Hematopoietic multipotent progenitor cell (in vitro differentiated cells): Measurements from ENCODE around the gene NOL6. TPM values are rescaled to one million over a fixed set of nuclear protein-coding genes. Genes with fewer than 3 reads are reported as not detected.
"Not testable (repeated sequence)": the region's sequence is repeated elsewhere in the genome, so short reads cannot be mapped to it uniquely, and the experiment has no call there.

Experiments used
- DNase-seq, 3 donors: peaks; one replicate each; pipeline ENCODE4 v3.0.0-alpha.2; 2011 to 2015; ENCODE audit warnings: low read depth in 2 of 3, low spot score in 2 of 3
- total RNA-seq: library from RNA; depleted of rRNA; stranded (reverse); fragments of >200 nt; gene quantifications from one replicate; pipeline ENCODE4 v1.2.3, GENCODE V29; 2012

The NOL6 gene
- total RNA-seq, 1 donor: 31.0 TPM

DNA sequence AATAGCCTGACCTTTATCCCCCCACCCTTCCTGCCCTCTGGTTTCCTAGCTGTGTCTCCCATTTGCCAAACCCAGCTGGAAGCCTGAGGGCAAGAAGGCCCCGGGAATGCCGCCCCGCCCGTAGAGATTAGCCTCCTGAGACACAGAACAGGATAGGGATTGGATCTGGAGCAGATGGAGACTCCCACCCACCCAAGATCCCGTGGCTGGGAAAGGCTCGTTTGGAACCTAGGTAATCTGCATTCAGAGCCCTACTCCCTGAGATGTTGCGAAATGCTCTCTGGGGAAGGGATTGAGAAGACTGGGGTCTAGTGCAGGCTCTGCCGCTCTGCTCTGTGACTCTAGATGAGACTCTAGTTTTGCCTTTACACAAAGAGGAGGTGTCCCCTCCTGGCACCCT lies 37.3 kb downstream of the NOL6 start:
- no peak for DNase-seq

- no peak for DNase-seq
Measured at GRCh38 chr9:33435821-33436277, 37.9 kb downstream of the NOL6 start.

GRCh38 chr9:33434317-33435105 lies 39.2 kb downstream of the NOL6 start:
- no peak for DNase-seq

DNA sequence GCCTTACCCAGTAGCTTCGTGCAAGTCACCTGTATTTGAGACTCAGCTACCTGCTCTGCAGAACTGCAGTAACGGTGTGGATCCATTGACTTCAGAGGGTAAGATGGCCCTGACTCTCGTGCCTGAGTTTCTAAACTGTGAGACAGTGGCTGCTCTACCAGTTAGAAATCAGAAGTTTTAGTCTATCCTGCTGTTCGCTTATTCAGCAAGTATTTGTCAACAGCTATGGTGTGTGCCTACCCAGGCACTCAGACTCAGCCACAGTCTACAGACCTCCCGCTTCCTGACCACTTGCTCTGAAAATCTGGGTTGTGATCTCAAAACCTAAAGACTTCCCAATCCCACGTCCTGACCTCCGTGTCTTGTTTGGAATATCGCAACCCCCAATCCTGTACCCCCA lies 39.9 kb downstream of the NOL6 start:
- DNase-seq: no peak

GRCh38 chr9:33431420-33431819 lies 42.3 kb downstream of the NOL6 start:
- DNase-seq: no peak

DNA sequence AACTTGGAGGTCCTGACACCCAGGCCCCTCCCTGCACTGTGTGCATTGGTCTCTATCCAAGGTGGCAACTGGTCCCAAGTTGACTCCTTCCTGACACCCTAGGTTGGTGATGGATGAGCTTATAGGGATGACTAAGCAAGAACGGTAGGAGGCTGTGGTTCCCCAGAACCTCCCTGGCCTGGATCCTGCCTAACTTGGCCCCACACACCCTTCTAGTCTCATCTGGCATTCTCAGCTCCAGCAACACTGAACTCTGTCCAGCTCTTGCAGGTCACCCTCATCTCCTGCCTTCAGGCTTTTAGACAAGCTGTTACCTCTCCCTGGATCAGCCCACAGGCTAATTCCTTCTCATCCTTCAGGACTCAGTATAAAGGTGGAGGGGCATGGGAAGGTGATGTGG lies 42.8 kb downstream of the NOL6 start:
- no peak for DNase-seq

DNA sequence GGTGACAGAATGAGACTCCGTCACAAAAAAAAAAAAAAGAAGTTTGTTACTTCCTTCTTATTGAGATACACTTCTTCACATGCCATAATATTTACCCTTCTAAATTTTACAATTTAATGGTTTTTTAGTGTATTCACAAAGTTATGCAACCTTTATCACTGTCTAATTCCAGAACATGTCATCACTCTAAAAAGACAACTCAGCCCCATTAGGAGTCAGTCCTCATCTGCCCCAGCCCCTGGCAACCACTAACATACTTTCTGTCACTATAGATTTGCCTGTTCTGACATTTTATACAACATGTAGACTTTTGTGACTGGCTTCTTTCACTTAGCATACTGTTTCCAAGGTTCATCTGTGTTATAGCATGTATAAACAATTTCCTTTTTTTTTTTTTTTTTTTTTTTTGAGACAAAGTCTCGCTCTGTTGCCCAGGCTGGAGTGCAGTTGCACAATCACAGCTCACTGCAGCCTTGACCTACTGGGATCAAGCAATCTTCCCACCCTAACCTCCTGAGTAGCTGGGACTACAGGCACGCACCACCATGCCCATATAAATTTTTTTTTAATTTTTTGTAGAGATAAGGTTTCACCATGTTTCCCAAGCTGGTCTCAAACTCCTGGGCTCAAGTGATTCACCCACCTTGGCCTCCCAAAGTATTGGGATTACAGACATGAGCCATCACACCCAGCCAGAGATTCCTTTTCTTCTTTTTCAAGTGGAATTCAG lies 44.3 kb downstream of the NOL6 start:
- no peak for DNase-seq

- DNase-seq: no peak
Measured at GRCh38 chr9:33426843-33427293, 46.9 kb downstream of the NOL6 start.

DNA sequence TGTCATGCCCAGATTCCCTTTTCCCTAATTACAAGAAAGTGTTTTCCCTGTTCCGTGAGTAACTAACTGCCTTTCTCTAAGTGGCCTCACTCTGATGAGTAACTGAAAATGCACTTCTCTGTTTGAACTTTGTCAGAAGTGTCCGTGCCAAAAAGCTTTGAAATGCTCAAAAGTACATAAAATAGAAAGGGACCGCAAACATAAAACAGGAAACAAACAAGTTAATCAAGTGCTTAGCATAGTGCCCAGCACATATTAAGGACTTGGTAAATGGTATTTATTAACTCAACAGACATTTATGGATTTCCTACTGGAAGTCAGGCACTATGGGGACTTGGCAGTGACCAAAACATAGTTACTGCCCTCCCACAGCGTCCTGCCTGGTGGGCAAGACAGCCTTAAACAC lies 48.6 kb downstream of the NOL6 start:
- DNase-seq: no peak

DNA sequence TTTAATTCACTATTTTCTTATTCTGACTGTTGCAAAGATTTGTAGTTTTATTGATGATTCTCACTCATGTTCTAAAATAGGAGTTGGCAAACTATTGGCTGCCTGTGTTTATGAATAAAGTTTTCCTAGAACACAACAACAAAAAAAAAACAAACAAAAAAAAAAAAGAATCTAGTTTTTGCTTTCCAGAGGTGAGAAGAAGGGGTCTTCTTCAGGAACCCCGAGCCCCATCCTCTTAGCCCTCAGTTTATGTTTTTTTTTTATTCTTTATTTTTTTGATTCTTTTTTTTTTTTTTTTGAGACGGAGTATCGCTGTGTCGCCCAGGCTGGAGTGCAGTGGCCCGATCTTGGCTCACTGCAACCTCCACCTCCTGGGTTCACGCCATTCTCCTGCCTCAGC lies 49.2 kb downstream of the NOL6 start:
- DNase-seq: not testable (repeated sequence)

DNA sequence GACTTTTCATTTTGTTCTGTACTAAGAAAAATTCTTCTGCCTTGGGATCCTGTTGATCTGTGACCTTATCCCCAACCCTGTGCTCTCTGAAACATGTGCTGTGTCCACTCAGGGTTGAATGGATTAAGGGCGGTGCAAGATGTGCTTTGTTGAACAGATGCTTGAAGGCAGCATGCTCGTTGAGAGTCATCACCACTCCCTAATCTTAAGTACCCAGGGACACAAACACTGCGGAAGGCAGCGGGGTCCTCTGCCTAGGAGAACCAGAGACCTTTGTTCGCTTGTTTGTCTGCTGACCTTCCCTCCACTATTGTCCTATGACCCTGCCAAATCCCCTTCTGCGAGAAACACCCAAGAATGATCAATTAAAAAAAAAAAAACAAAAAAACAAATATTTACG lies 49.7 kb downstream of the NOL6 start:
- DNase-seq: not testable (repeated sequence)

DNA sequence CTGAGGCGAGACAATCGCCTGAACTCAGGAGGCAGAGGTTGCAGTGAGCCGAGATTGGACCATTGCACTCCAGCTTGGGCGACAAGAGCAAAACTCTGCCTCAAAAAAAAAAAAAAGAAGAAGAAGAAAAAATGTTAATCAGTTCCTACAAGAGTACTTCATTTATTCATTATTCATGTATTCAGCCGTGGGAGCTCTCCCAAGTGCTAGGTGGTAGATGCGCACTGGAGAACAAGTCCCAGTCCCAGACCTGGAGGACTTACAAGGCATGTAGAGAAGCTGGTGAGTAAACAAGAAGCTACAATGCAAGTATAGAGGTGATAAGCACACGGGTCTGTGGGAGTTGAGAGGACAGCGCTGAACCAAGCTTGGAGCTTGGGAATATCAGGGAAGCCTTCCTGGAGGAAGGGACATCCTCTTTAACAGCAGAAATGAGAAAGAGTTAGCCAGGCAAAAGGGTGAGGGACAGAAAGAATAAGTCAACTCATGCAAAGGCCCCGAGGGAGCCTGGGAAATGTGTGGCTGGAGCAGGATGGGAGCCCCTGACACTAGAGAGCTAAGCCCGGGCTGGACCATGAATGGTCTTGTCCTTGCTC lies 53.9 kb downstream of the NOL6 start:
- DNase-seq: no peak

DNA sequence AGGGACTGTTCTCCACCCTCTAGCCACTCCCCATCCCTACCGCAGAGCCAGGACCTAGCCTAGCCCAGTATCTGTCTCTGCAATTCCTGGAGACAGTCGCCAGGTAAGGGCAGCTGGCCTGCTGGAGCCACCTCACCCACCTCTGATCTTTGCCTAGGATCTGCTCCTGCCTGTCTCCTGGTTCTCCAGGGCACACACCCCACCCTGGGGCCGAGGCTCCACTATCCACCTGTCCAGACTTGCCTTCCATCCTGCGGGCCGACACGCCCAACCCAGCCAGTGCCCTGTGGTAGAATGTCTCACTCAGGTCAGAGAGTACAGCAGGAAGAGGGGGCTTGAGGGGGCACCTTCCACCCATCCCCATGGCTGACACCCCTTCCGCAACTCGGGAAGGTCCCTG lies 55.6 kb downstream of the NOL6 start:
- DNase-seq: no peak

- DNase-seq: no peak
Measured at GRCh38 chr9:33416996-33417395, 56.7 kb downstream of the NOL6 start.

- DNase-seq: peak; percentile 50 to 86 (median 75)
Measured at GRCh38 chr9:33415501-33416038, 58.2 kb downstream of the NOL6 start.

GRCh38 chr9:33414889-33415500 lies 58.7 kb downstream of the NOL6 start:
- no peak for DNase-seq

DNA sequence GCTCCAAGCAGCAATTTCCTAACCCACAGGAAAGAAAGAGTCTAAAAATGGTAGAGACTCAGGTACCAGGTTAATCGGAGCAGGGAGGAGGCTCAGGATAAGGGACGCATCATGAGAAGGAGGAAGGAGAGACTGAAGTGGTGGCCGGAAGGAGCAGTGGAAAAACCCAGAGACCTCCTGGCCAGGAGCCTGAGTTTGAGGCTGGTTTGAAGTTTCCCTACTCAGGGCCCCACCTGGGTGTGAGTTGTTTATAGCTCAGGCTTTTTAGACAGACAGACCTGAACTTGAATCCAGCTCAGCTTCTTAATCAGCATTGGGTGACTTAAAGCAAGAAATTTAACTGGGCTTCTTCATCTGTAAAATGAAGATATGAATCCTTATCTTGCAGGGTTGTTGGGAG lies 59.5 kb downstream of the NOL6 start:
- DNase-seq: no peak
